HEK293 (cell line): ENCODE measurements around the gene PRSS50.

ENCODE experiments used
- CTCF ChIA-PET: fragments of 350-600 bp; formaldehyde crosslinking; extraction: SDS; loops from one replicate; lab custom pipeline; 2021; ENCODE audit warnings: antibody characterized with exemption; lab: Yijun Ruan, JAX
- POLR2A ChIA-PET: fragments of 300-600 bp; formaldehyde crosslinking; extraction: SDS; loops from one replicate; lab custom pipeline; 2020; ENCODE audit warnings: antibody characterized with exemption, inconsistent platforms; lab: Yijun Ruan, JAX
- H3K27ac ChIP-seq: fragments of 200-500 bp; sonication (Bioruptor generic); 2 replicates; pipeline ENCODE4 v1.5.1; 2014; ENCODE audit warnings: low read depth, low read length, control low read depth, inconsistent platforms; ENCODE audit errors: extremely low read depth
- H3K36me3 ChIP-seq, 2 experiments: fragments of 200-500 bp in 1 of 2; sonication (Bioruptor generic) in 1 of 2; 1 replicate in 1 of 2; 2 replicates in 1 of 2; pipeline ENCODE4 v1.5.1; 2014 to 2017; ENCODE audit warnings: inconsistent platforms in 2 of 2, low read length in 2 of 2; ENCODE audit not compliant: control insufficient read depth in 2 of 2, insufficient read depth in 1 of 2
- H3K4me1 ChIP-seq: fragments of 200-500 bp; sonication (Bioruptor generic); 2 replicates; pipeline ENCODE4 v1.5.1; 2014; ENCODE audit warnings: mild to moderate bottlenecking, low read length, inconsistent platforms; ENCODE audit not compliant: control insufficient read depth, insufficient read depth
- H3K4me3 ChIP-seq: 2 replicates; pipeline ENCODE4 v1.5.1; 2011; ENCODE audit warnings: low read depth, mild to moderate bottlenecking, control low read depth, low read length, moderate library complexity
- H3K9me3 ChIP-seq: fragments of 200-500 bp; sonication (Bioruptor generic); 2 replicates; pipeline ENCODE4 v1.5.1; 2014; ENCODE audit warnings: low read depth, low read length, inconsistent platforms; ENCODE audit not compliant: control insufficient read depth, insufficient read depth
- BCL11B ChIP-seq: fragments of 450-650 bp; formaldehyde crosslinking; IDR thresholded peaks from 2 replicates; pipeline ENCODE4 v1.5.1; 2016; ENCODE audit warnings: low read depth, missing biosample characterization, missing genetic modification characterization
- PRDM6 ChIP-seq: fragments of 450-650 bp; formaldehyde crosslinking; IDR thresholded peaks from 2 replicates; pipeline ENCODE4 v1.5.1; 2017; ENCODE audit warnings: missing biosample characterization, missing genetic modification characterization
- REST ChIP-seq: fragments of 450-650 bp; formaldehyde crosslinking; IDR thresholded peaks from 2 replicates; pipeline ENCODE4 v1.5.1; 2016; ENCODE audit warnings: missing biosample characterization, missing genetic modification characterization
- SCRT1 ChIP-seq: fragments of 450-650 bp; formaldehyde crosslinking; IDR thresholded peaks from 2 replicates; pipeline ENCODE4 v1.5.1; 2016; ENCODE audit warnings: missing biosample characterization, missing genetic modification characterization, borderline replicate concordance
- SP2 ChIP-seq: fragments of 450-650 bp; formaldehyde crosslinking; IDR thresholded peaks from 2 replicates; pipeline ENCODE4 v1.5.1; 2016; ENCODE audit warnings: missing biosample characterization, missing genetic modification characterization
- TSHZ1 ChIP-seq: fragments of 450-650 bp; formaldehyde crosslinking; IDR thresholded peaks from 2 replicates; pipeline ENCODE4 v1.5.1; 2016; ENCODE audit warnings: missing biosample characterization, missing genetic modification characterization, borderline replicate concordance
- ZBTB20 ChIP-seq: fragments of 450-650 bp; formaldehyde crosslinking; IDR thresholded peaks from 2 replicates; pipeline ENCODE4 v1.5.1; 2016; ENCODE audit warnings: missing biosample characterization, missing genetic modification characterization
- ZNF140 ChIP-seq: fragments of 450-650 bp; formaldehyde crosslinking; IDR thresholded peaks from 2 replicates; pipeline ENCODE4 v1.5.1; 2016; ENCODE audit warnings: missing biosample characterization, missing genetic modification characterization
- ZNF174 ChIP-seq: fragments of 450-650 bp; formaldehyde crosslinking; IDR thresholded peaks from 2 replicates; pipeline ENCODE4 v1.5.0; 2017; ENCODE audit warnings: missing biosample characterization, mild to moderate bottlenecking, missing genetic modification characterization
- ZNF184 ChIP-seq: fragments of 450-650 bp; IDR thresholded peaks from 2 replicates; pipeline ENCODE4 v1.5.1; 2018; ENCODE audit warnings: missing biosample characterization, mild to moderate bottlenecking, missing genetic modification characterization
- ZNF2 ChIP-seq: fragments of 450-650 bp; formaldehyde crosslinking; IDR thresholded peaks from 2 replicates; pipeline ENCODE4 v1.5.1; 2016; ENCODE audit warnings: missing biosample characterization, missing genetic modification characterization
- ZNF311 ChIP-seq: fragments of 450-650 bp; formaldehyde crosslinking; IDR thresholded peaks from 2 replicates; pipeline ENCODE4 v1.5.1; 2017; ENCODE audit warnings: missing biosample characterization, missing genetic modification characterization, borderline replicate concordance
- ZNF366 ChIP-seq: fragments of 450-650 bp; formaldehyde crosslinking; conservative IDR thresholded peaks from 2 replicates; pipeline ENCODE4 v1.5.1; 2016; ENCODE audit warnings: missing biosample characterization, missing genetic modification characterization
- ZNF449 ChIP-seq: fragments of 450-650 bp; formaldehyde crosslinking; IDR thresholded peaks from 2 replicates; pipeline ENCODE4 v1.5.1; 2017; ENCODE audit warnings: missing biosample characterization, mild to moderate bottlenecking, missing genetic modification characterization, moderate library complexity
- ZNF521 ChIP-seq: fragments of 450-650 bp; formaldehyde crosslinking; IDR thresholded peaks from 2 replicates; pipeline ENCODE4 v1.5.1; 2017; ENCODE audit warnings: missing biosample characterization, mild to moderate bottlenecking, missing genetic modification characterization
- ZNF549 ChIP-seq: fragments of 450-650 bp; IDR thresholded peaks from 2 replicates; pipeline ENCODE4 v1.5.1; 2018; ENCODE audit warnings: missing biosample characterization, missing genetic modification characterization, mild to moderate bottlenecking, inconsistent platforms, moderate library complexity
- ZNF776 ChIP-seq: fragments of 450-650 bp; formaldehyde crosslinking; IDR thresholded peaks from 2 replicates; pipeline ENCODE4 v1.5.0; 2017; ENCODE audit warnings: missing biosample characterization, missing genetic modification characterization, borderline replicate concordance
- TF ChIP-seq, protein P1 (sequence below): fragments of 450-650 bp; formaldehyde crosslinking; IDR thresholded peaks from 2 replicates; pipeline ENCODE4 v1.5.1; 2017; ENCODE audit warnings: missing biosample characterization, missing genetic modification characterization
- TF ChIP-seq, protein P2 (sequence below): fragments of 450-650 bp; formaldehyde crosslinking; IDR thresholded peaks from 2 replicates; pipeline ENCODE4 v1.5.1; 2016; ENCODE audit warnings: missing biosample characterization, missing genetic modification characterization

Gene PRSS50

DNA sequence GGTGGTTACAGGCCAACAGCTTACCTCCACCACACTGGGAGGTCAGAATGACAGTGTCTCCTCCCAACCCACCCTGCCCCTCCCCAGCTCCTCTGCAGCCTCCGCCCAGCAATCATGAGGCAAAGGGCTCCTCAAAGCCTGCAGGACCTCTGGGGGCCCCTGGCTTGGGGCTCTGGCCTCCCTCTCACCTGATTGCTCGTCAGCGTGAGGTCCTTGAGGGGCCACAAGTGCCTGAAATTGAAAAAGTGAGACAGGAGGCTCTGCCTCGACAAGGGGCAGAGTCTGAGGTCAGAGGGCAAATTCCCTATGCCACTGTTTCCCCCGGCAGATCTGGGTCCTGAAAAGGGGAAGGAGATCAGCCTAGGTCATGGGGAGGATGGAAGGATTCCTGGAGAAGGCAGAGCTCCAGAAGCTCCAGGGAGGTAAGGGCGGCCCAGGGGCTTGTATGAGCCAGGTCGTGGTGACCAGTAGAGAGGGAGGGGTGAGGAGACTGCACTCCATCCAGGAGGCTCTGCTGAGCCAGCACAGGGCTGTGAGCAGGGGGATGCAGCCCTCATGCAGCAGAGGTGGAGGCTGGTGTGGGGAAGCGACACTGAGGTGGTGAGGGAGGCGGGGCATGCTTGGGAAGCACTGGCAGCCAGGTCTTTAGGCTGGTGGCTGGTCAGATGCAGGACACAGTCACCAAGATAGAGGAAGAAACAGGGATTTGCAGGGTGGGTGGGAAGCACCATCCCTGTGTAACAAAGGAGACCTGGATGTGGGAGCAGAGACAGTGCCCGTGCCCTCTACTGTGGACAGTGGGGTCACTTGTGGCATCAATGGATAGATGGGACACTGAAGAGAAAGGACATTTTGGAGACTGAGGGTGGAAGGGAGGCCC is 44.3 kb downstream of the PRSS50 start:
- Histone ChIP-seq H3K27ac (no peak overlapping the region), H3K36me3 (no peaks in the 10 kb centered on the region), H3K9me3 (no peaks in the 10 kb centered on the region), H3K4me3 (no peak overlapping the region), H3K4me1 (no peaks in the 10 kb centered on the region)
- ChIA-PET CTCF (no interaction called here), POLR2A (no interaction called here)
- no peak for TF ChIP-seq SP2 (tag by site-specific recombination)
- TF ChIP-seq REST: no peak
- no peak for TF ChIP-seq PRDM6 (tag by site-specific recombination)
- TF ChIP-seq BCL11B (tag by site-specific recombination): no peak
- TF ChIP-seq ZNF140 (tag by site-specific recombination): no peak
- TF ChIP-seq ZNF2 (tag by site-specific recombination): no peak
- TF ChIP-seq TSHZ1 (tag by site-specific recombination): no peak
- no peak for TF ChIP-seq ZNF776 (tag by site-specific recombination)
- TF ChIP-seq ZNF174: no peak
- TF ChIP-seq ZNF366 (tag by site-specific recombination): no peak
- TF ChIP-seq, protein P1, sequence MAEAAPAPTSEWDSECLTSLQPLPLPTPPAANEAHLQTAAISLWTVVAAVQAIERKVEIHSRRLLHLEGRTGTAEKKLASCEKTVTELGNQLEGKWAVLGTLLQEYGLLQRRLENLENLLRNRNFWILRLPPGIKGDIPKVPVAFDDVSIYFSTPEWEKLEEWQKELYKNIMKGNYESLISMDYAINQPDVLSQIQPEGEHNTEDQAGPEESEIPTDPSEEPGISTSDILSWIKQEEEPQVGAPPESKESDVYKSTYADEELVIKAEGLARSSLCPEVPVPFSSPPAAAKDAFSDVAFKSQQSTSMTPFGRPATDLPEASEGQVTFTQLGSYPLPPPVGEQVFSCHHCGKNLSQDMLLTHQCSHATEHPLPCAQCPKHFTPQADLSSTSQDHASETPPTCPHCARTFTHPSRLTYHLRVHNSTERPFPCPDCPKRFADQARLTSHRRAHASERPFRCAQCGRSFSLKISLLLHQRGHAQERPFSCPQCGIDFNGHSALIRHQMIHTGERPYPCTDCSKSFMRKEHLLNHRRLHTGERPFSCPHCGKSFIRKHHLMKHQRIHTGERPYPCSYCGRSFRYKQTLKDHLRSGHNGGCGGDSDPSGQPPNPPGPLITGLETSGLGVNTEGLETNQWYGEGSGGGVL (tag by site-specific recombination): no peak
- TF ChIP-seq ZNF549 (tag by site-specific recombination): no peak
- TF ChIP-seq ZNF449 (tag by site-specific recombination): no peak
- TF ChIP-seq ZNF184 (tag by site-specific recombination): no peak
- TF ChIP-seq ZBTB20 (tag by site-specific recombination): no peak
- TF ChIP-seq SCRT1: no peak
- no peak for TF ChIP-seq ZNF311 (tag by site-specific recombination)
- TF ChIP-seq, protein P2, sequence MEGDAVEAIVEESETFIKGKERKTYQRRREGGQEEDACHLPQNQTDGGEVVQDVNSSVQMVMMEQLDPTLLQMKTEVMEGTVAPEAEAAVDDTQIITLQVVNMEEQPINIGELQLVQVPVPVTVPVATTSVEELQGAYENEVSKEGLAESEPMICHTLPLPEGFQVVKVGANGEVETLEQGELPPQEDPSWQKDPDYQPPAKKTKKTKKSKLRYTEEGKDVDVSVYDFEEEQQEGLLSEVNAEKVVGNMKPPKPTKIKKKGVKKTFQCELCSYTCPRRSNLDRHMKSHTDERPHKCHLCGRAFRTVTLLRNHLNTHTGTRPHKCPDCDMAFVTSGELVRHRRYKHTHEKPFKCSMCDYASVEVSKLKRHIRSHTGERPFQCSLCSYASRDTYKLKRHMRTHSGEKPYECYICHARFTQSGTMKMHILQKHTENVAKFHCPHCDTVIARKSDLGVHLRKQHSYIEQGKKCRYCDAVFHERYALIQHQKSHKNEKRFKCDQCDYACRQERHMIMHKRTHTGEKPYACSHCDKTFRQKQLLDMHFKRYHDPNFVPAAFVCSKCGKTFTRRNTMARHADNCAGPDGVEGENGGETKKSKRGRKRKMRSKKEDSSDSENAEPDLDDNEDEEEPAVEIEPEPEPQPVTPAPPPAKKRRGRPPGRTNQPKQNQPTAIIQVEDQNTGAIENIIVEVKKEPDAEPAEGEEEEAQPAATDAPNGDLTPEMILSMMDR: no peak
- TF ChIP-seq ZNF521: no peak
